Measurements from ENCODE around the gene DNAAF8. TPM values are rescaled to one million over a fixed set of nuclear protein-coding genes. Genes with fewer than 3 reads are reported as not detected.

DNAAF8 gene
- total RNA-seq, 4 donors from 2014 or later: 0.21 to 15.3 (median 0.74) TPM

GRCh38 chr16:4689091-4689671 lies 45.2 kb upstream of the DNAAF8 start:
- WGBS, 2 donors: 82% methylated on average over 11 to 21 of the region's 21 CpGs
- H3K27ac ChIP-seq: no peak overlapping the region
- H3K4me1 ChIP-seq: peaks cover 0 to 12% (median 7%) of the 10 kb centered on the region in 4 donors
- DNase-seq (ENCODE audit: low spot score in 2 of 2): no peak
- H3K27me3 ChIP-seq: no peaks in the 10 kb centered on the region
- H3K4me3 ChIP-seq: no peak overlapping the region
- no peaks in the 10 kb centered on the region for H3K9me3 ChIP-seq
- TF ChIP-seq CTCF (IDR thresholded peaks at IDR 0.05): no peak
- TF ChIP-seq EP300 (IDR thresholded peaks at IDR 0.05): no peak
- no peak for TF ChIP-seq POLR2A (IDR thresholded peaks at IDR 0.05)
- H3K36me3 ChIP-seq: peaks cover 0 to 65% (median 12%) of the 10 kb centered on the region in 3 donors

GRCh38 chr16:4689864-4690704 lies 44.3 kb upstream of the DNAAF8 start:
- no peak for TF ChIP-seq CTCF (IDR thresholded peaks at IDR 0.05)
- no peak for TF ChIP-seq EP300 (IDR thresholded peaks at IDR 0.05)
- TF ChIP-seq POLR2A (IDR thresholded peaks at IDR 0.05): no peak
- no peak overlapping the region for H3K27ac ChIP-seq
- no peaks in the 10 kb centered on the region for H3K27me3 ChIP-seq
- peaks cover 0 to 60% (median 5%) of the 10 kb centered on the region in 3 donors for H3K36me3 ChIP-seq
- no peak for DNase-seq (ENCODE audit: low spot score in 2 of 2)
- H3K9me3 ChIP-seq: no peaks in the 10 kb centered on the region
- WGBS, 2 donors: 81 to 87% methylated on average over 26 to 30 of the region's 31 CpGs
- peaks cover 0 to 21% (median 12%) of the 10 kb centered on the region in 4 donors for H3K4me1 ChIP-seq
- H3K4me3 ChIP-seq: no peak overlapping the region

- no peak overlapping the region for H3K27ac ChIP-seq
- TF ChIP-seq EP300 (IDR thresholded peaks at IDR 0.05) (no peak), CTCF (IDR thresholded peaks at IDR 0.05) (no peak), POLR2A (IDR thresholded peaks at IDR 0.05) (no peak)
- H3K4me1 ChIP-seq: peaks cover 0 to 32% (median 13%) of the 10 kb centered on the region in 4 donors
- DNase-seq (ENCODE audit: low spot score in 2 of 2): no peak
- peaks cover 0 to 60% (median 5%) of the 10 kb centered on the region in 3 donors for H3K36me3 ChIP-seq
- 70 to 75% methylated on average over 6 to 18 of the region's 19 CpGs for WGBS, 2 donors
- H3K27me3 ChIP-seq: no peaks in the 10 kb centered on the region
- H3K4me3 ChIP-seq: no peak overlapping the region
- H3K9me3 ChIP-seq: no peaks in the 10 kb centered on the region
These were observed 43.2 kb upstream of the DNAAF8 start for GRCh38 chr16:4690946-4691665.

DNA sequence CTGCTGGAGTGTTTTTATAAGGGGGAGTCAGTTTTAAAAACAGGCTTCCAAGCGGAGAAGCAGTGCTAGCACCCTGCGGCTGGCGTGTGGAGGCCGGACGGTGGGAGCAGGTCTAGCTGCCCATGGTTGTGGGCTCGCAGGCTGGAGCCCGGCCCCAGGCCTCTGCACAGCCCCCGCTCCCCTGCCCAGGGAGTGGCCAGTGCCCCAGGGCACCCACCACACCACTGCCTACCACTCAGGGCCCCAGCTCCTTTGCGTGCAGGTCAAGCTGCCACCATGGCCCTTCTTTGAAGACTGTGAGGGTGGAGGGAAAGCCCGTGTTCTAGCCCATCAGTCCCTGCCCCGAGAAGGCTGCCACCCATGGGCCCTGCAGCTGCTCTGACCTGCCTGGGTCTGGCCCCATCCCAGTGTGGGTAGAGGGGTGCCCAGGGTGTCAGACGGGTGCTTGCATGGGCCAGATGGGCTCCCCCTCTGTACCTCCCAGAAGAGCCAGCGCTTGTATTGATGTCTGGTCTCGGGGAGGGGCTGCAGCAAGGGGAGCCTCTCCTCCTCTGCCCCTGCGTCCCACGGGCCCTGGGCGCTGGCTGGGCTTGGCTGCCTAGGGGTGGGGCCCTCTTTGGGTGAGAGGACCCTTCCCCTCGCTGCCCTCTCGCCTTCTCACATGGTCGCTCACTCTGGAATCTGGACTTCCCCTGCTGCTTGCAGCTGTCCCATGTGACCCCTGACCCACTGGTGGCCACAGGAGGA lies 42.5 kb upstream of the DNAAF8 start:
- 70 to 80% methylated on average over 14 to 17 of the region's 20 CpGs for WGBS, 2 donors
- no peaks in the 10 kb centered on the region for H3K27me3 ChIP-seq
- H3K36me3 ChIP-seq: peaks cover 0 to 60% (median 5%) of the 10 kb centered on the region in 3 donors
- peaks cover 0 to 39% (median 13%) of the 10 kb centered on the region in 4 donors for H3K4me1 ChIP-seq
- no peak overlapping the region for H3K4me3 ChIP-seq
- H3K27ac ChIP-seq: no peak overlapping the region
- no peak for DNase-seq (ENCODE audit: low spot score in 2 of 2)
- no peak for TF ChIP-seq EP300 (IDR thresholded peaks at IDR 0.05)
- no peak for TF ChIP-seq POLR2A (IDR thresholded peaks at IDR 0.05)
- no peak for TF ChIP-seq CTCF (IDR thresholded peaks at IDR 0.05)
- no peaks in the 10 kb centered on the region for H3K9me3 ChIP-seq

Measured in tibial nerve (tissue), 4 donors.